Ovary (tissue), 3 donors: Measurements from ENCODE around the gene SOX6.

Source experiments
- EP300 ChIP-seq: sonication (generic); formaldehyde crosslinking; IDR thresholded peaks from one replicate; pipeline ENCODE4 v1.6.1; 2017; ENCODE audit warnings: antibody characterized with exemption
- POLR2A ChIP-seq: fragments of 450-650 bp; IDR thresholded peaks from one replicate; pipeline ENCODE4 v1.6.1; 2017; ENCODE audit warnings: antibody characterized with exemption, mild to moderate bottlenecking, moderate library complexity
- TF ChIP-seq, protein P1 (sequence below), 3 donors: fragments of 450-650 bp in 2 of 3; fragments of 200-600 bp in 1 of 3; IDR thresholded peaks; one replicate each; pipeline versions ENCODE4 v1.5.1 to v1.8.0; 2016 to 2022; ENCODE audit warnings: antibody characterized with exemption in 3 of 3, mild to moderate bottlenecking in 1 of 3
- donor health status: DM: no; HTN: no; CAD: no.

DNA sequence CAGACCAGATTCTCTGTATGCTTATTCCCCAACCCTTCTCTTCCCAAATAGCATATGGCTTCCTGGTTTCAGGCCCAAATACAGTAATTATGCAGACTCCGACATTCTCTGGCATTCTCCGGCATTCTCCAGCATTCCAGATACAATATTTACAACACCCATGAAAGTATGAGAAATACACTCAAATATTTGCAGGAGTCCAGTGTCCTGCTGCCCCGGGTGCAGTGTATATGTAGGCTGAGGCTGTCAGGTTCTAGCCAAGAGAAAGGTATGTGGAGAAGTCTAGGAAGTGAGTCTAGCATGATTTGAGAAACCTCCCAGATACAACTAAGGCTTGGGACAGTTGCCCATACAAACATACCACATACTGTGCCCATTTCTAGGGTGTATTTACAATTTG lies 160.7 kb downstream of the SOX6 start:
- TF ChIP-seq EP300 (no peak), POLR2A (no peak)
- TF ChIP-seq, protein P1, sequence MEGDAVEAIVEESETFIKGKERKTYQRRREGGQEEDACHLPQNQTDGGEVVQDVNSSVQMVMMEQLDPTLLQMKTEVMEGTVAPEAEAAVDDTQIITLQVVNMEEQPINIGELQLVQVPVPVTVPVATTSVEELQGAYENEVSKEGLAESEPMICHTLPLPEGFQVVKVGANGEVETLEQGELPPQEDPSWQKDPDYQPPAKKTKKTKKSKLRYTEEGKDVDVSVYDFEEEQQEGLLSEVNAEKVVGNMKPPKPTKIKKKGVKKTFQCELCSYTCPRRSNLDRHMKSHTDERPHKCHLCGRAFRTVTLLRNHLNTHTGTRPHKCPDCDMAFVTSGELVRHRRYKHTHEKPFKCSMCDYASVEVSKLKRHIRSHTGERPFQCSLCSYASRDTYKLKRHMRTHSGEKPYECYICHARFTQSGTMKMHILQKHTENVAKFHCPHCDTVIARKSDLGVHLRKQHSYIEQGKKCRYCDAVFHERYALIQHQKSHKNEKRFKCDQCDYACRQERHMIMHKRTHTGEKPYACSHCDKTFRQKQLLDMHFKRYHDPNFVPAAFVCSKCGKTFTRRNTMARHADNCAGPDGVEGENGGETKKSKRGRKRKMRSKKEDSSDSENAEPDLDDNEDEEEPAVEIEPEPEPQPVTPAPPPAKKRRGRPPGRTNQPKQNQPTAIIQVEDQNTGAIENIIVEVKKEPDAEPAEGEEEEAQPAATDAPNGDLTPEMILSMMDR (IDR thresholded peaks at IDR 0.05), result no peak
